GM06990 (cell line): ENCODE data around the gene BACE2.

Experiments used
- DNase-seq: peaks from one replicate; pipeline ENCODE4 v3.0.0-alpha.2; 2011; ENCODE audit not compliant: insufficient read length; ENCODE audit errors: extremely low read depth
- H3K27me3 ChIP-seq: replicated peaks from 2 replicates; pipeline ENCODE4 v1.6.0; 2011; ENCODE audit warnings: low read length; ENCODE audit not compliant: control insufficient read depth, insufficient read depth
- H3K36me3 ChIP-seq: 2 replicates; pipeline ENCODE4 v1.5.1; 2011; ENCODE audit warnings: low read length; ENCODE audit not compliant: control insufficient read depth, insufficient read depth
- H3K4me3 ChIP-seq: replicated peaks from 2 replicates; pipeline ENCODE4 v1.5.1; 2011; ENCODE audit warnings: low read depth, mild to moderate bottlenecking, control low read depth, low read length
- TF ChIP-seq, protein P1 (sequence below): IDR thresholded peaks from 2 replicates; pipeline ENCODE4 v1.5.1; 2011; ENCODE audit warnings: low read length, control low read depth, mild to moderate bottlenecking, inconsistent platforms; ENCODE audit not compliant: insufficient read depth, poor library complexity, severe bottlenecking

BACE2 gene

DNA sequence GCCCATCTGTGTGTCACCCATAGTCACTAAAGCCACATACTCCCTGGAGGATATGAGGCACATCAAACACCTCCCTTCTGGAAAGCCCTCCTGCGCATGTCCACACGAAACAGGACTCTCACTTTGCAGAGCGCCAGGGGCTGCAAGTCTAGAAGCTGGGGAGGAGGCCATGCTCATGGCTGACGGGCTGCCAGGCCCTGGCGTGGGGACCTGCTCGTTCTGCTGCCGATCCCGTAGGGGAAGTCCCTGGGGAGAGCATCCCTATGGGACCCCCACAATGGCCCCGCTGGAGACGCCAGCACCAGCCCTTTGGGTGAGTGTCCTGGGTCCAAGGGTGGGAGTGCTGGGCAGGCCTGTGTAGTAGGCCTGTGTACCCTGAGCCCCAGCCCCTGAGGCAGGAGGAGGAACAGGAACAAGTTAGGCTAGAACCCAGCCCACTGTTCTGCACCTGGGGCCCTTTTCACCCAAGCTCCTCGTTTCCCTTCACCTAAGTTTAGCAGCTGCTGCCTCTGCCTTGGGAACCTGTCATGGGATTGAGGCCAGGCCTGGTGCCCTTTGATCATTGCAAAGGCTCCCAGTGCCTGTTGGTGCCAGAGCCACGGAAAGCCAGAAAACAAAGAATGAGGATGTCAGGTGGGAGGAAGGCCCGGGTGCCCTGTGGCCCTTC lies 158.6 kb downstream of the BACE2 start:
- Histone ChIP-seq H3K27me3 (no peaks in the 10 kb centered on the region), H3K36me3 (no peaks in the 10 kb centered on the region), H3K4me3 (no peak overlapping the region)
- DNase-seq = no peak
- TF ChIP-seq, protein P1, sequence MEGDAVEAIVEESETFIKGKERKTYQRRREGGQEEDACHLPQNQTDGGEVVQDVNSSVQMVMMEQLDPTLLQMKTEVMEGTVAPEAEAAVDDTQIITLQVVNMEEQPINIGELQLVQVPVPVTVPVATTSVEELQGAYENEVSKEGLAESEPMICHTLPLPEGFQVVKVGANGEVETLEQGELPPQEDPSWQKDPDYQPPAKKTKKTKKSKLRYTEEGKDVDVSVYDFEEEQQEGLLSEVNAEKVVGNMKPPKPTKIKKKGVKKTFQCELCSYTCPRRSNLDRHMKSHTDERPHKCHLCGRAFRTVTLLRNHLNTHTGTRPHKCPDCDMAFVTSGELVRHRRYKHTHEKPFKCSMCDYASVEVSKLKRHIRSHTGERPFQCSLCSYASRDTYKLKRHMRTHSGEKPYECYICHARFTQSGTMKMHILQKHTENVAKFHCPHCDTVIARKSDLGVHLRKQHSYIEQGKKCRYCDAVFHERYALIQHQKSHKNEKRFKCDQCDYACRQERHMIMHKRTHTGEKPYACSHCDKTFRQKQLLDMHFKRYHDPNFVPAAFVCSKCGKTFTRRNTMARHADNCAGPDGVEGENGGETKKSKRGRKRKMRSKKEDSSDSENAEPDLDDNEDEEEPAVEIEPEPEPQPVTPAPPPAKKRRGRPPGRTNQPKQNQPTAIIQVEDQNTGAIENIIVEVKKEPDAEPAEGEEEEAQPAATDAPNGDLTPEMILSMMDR = no peak

- Histone ChIP-seq H3K36me3 (no peaks in the 10 kb centered on the region), H3K4me3 (no peak overlapping the region)
Observed at GRCh38 chr21:41327753-41328152, 159.8 kb downstream of the BACE2 start.

DNA sequence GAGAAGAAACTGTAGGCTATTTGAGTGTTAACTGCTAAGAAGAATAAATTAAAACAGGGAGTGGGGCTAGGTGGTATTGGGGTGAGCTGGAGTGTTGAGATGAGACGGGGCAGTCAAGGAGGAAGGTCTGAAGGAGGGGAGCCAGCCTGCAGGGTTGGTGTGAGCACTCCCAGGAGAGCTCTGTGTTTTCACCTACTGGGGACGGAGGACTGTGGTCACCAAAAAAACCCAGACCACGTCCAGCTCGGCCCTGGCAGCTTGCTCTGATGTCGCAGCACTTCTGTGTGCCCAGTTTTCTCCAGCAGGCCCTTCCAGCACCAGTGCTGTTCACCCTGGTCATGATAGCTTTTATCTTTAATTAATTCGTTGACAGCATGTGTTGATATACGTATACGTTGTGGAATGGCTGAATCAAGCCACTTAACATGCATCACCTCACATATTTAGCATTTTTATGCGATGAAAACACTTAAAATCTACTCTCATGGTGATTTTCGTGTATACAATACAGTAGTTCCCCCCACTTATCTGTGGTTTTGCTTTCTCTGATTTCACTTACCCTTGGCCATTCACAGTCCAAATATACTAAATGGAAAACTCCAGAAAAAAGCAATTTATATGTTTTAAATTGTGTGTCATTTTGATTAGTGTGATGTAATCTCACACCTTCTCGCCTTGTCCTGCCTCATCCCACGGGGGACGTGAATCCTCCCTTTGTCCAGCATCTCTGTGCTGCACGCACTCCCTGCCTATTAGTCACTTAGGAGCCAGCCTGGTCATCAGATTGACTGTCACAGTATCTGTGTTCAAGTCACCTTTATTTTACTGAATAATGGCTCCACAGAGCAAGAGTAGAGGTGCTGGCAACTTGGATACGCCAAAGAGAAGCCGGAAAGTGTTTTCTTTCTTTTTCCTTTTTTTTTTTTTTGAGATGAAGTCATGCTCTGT lies 161.0 kb downstream of the BACE2 start:
- no peak for DNase-seq
- Histone ChIP-seq H3K27me3 (no peaks in the 10 kb centered on the region), H3K36me3 (no peaks in the 10 kb centered on the region), H3K4me3 (no peak overlapping the region)
- TF ChIP-seq, protein P1 = no peak

More at GRCh38 chr21:41327753-41328152, 159.8 kb downstream of the BACE2 start:
- no peak for DNase-seq
- TF ChIP-seq, protein P1 = no peak
- no peaks in the 10 kb centered on the region for H3K27me3 ChIP-seq
